Type B pancreatic cell (in vitro differentiated cells): ENCODE results near the gene YPEL5. TPM values are rescaled to one million over a fixed set of nuclear protein-coding genes. Genes with fewer than 3 reads are reported as not detected.

Source experiments
- DNase-seq: peaks from one replicate; pipeline ENCODE4 v3.0.0; 2021; ENCODE audit warnings: mixed read lengths; ENCODE audit not compliant: unreplicated experiment; ENCODE audit errors: extremely low spot score
- H3K27ac Mint-ChIP-seq: 2 replicates; pipeline ENCODE4 v1.8.0; 2021; ENCODE audit warnings: mild to moderate bottlenecking, mixed read lengths
- H3K27me3 Mint-ChIP-seq: 2 replicates; pipeline ENCODE4 v1.8.0; 2021; ENCODE audit warnings: mixed read lengths
- H3K36me3 Mint-ChIP-seq: 2 replicates; pipeline ENCODE4 v1.8.0; 2021; ENCODE audit warnings: mixed read lengths
- H3K4me1 Mint-ChIP-seq: one replicate; pipeline ENCODE4 v1.8.0; 2021; ENCODE audit warnings: mixed read lengths; ENCODE audit not compliant: unreplicated experiment
- H3K4me3 Mint-ChIP-seq: 2 replicates; pipeline ENCODE4 v1.8.0; 2021; ENCODE audit warnings: mild to moderate bottlenecking, mixed read lengths
- H3K9me3 Mint-ChIP-seq: 2 replicates; pipeline ENCODE4 v1.8.0; 2021; ENCODE audit warnings: mixed read lengths
- total RNA-seq: library from RNA; stranded (reverse); gene quantifications from 2 replicates; pipeline ENCODE4 v1.2.1, GENCODE V29; 2021; ENCODE audit warnings: low replicate concordance
- TF ChIP-seq, protein P1 (sequence below): fragments of 200-600 bp; sonication (generic); conservative IDR thresholded peaks from 2 replicates; pipeline ENCODE4 v1.5.0; 2021; ENCODE audit warnings: antibody characterized with exemption, mild to moderate bottlenecking

Gene YPEL5
- total RNA-seq, 1 donor from 2014 or later: 55.0 TPM

- Mint-ChIP-seq H3K9me3 (no peaks in the 10 kb centered on the region), H3K4me3 (no peak overlapping the region), H3K27ac (no peak overlapping the region), H3K4me1 (no peaks in the 10 kb centered on the region), H3K27me3 (peaks cover 9% of the 10 kb centered on the region), H3K36me3 (no peaks in the 10 kb centered on the region)
- no peak for DNase-seq
- TF ChIP-seq, protein P1, sequence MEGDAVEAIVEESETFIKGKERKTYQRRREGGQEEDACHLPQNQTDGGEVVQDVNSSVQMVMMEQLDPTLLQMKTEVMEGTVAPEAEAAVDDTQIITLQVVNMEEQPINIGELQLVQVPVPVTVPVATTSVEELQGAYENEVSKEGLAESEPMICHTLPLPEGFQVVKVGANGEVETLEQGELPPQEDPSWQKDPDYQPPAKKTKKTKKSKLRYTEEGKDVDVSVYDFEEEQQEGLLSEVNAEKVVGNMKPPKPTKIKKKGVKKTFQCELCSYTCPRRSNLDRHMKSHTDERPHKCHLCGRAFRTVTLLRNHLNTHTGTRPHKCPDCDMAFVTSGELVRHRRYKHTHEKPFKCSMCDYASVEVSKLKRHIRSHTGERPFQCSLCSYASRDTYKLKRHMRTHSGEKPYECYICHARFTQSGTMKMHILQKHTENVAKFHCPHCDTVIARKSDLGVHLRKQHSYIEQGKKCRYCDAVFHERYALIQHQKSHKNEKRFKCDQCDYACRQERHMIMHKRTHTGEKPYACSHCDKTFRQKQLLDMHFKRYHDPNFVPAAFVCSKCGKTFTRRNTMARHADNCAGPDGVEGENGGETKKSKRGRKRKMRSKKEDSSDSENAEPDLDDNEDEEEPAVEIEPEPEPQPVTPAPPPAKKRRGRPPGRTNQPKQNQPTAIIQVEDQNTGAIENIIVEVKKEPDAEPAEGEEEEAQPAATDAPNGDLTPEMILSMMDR: no peak
Observed at GRCh38 chr2:30184035-30184434, 37.2 kb downstream of the YPEL5 start.

- no peaks in the 10 kb centered on the region for H3K4me1 Mint-ChIP-seq
- H3K27ac Mint-ChIP-seq: no peak overlapping the region
- peaks cover 4% of the 10 kb centered on the region for H3K9me3 Mint-ChIP-seq
- H3K27me3 Mint-ChIP-seq: peaks cover 11% of the 10 kb centered on the region
- DNase-seq: no peak
- TF ChIP-seq, protein P1: no peak
- no peaks in the 10 kb centered on the region for H3K36me3 Mint-ChIP-seq
- no peak overlapping the region for H3K4me3 Mint-ChIP-seq
Observed at GRCh38 chr2:30185178-30185577, 38.4 kb downstream of the YPEL5 start.

DNA sequence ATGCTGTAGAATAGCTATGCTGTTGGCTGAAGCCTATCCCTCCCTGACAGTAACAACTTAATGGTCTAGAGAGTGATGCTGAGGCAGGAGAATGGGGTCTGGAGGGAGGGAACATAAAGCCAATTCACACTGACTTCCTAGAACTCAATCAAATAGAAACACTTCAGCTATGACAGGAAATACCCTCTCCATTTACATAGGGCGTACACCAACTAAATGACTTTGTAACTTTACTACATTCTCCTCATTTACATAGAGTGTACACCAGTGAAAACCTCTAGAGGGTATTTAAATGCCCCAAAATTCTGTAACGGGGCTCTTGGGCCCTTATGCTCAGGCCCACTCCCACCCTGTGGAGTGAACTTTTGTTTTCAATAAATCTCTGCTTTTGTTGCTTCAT is 41.5 kb downstream of the YPEL5 start:
- DNase-seq: no peak
- Mint-ChIP-seq H3K27me3 (peaks cover 8% of the 10 kb centered on the region), H3K27ac (no peak overlapping the region), H3K4me1 (no peaks in the 10 kb centered on the region), H3K4me3 (no peak overlapping the region), H3K36me3 (no peaks in the 10 kb centered on the region), H3K9me3 (peaks cover 4% of the 10 kb centered on the region)
- TF ChIP-seq, protein P1: no peak

DNA sequence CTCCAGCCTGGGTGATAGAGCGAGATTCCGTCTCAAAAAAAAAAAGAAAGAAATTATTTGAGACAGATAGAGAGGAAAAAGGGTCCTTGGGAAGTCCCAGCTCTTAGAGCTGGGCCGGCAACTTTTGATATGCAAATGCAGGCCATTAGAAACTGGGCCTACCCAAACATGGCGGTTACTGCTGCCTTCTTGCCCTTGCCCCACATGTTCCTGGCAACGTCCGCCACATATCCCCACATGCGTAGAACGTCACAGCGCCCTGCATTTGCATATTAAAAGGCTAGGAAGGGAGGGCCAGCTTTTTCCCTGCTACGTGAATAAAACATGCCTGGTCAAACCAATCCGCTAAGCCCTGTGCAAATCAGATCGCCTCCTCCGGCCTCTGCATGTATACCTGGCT is 43.8 kb downstream of the YPEL5 start:
- Mint-ChIP-seq H3K4me1 (peaks cover 4% of the 10 kb centered on the region), H3K4me3 (no peak overlapping the region), H3K36me3 (no peaks in the 10 kb centered on the region), H3K27me3 (peaks cover 7% of the 10 kb centered on the region), H3K27ac (no peak overlapping the region), H3K9me3 (peaks cover 4% of the 10 kb centered on the region)
- DNase-seq: no peak
- TF ChIP-seq, protein P1: no peak

DNA sequence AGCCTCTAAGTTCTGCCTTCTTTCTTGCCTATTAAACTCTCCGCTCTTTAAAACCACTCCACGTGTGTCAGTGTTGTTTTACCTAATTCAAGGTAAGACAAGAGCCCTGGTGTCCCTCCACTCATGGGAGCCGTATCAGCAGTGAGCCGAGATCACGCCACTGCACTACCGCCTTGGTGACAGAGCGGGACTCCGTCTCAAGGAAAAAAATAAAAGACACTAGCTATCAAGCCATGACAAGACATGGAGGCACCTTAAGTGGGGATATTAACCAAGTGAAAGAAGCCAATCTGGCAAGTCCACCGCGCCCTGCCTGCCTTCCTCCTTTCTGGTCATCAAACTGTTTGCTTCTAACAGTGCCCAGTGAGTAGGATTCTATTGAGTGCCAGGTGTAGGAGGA is 44.3 kb downstream of the YPEL5 start:
- peaks cover 4% of the 10 kb centered on the region for H3K9me3 Mint-ChIP-seq
- H3K27ac Mint-ChIP-seq: no peak overlapping the region
- peaks cover 4% of the 10 kb centered on the region for H3K4me1 Mint-ChIP-seq
- H3K36me3 Mint-ChIP-seq: no peaks in the 10 kb centered on the region
- peaks cover 5% of the 10 kb centered on the region for H3K27me3 Mint-ChIP-seq
- TF ChIP-seq, protein P1: no peak
- no peak for DNase-seq
- no peak overlapping the region for H3K4me3 Mint-ChIP-seq

- H3K27ac Mint-ChIP-seq: no peak overlapping the region
- peaks cover 4% of the 10 kb centered on the region for H3K4me1 Mint-ChIP-seq
- H3K27me3 Mint-ChIP-seq: peaks cover 5% of the 10 kb centered on the region
- no peak for DNase-seq
- no peaks in the 10 kb centered on the region for H3K36me3 Mint-ChIP-seq
- peaks cover 4% of the 10 kb centered on the region for H3K9me3 Mint-ChIP-seq
- no peak overlapping the region for H3K4me3 Mint-ChIP-seq
- TF ChIP-seq, protein P1: no peak
Observed at GRCh38 chr2:30191819-30192271, 45.0 kb downstream of the YPEL5 start.
